Activated T-cell treated with anti-CD3 and anti-CD28 coated beads, Interleukin-2, amount 50 U/mL, for 72 hours (primary cell): ENCODE data around the gene LMX1A. TPM values are rescaled to one million over a fixed set of nuclear protein-coding genes. Genes with fewer than 3 reads are reported as not detected.

Source experiments
- ATAC-seq, 2 donors: fragments of 150-1000 bp; cut with Tn5 transposase; replicated peaks in 1 of 2; 2 replicates each; pipeline ENCODE4 v1.10.0; 2021; ENCODE audit warnings: moderate library complexity in 2 of 2, mild to moderate bottlenecking in 1 of 2
- DNase-seq, 2 donors: peaks; one replicate each; pipeline ENCODE4 v3.0.0; 2021 to 2022; ENCODE audit warnings: mixed read lengths in 1 of 2
- H3K27ac Mint-ChIP-seq: one replicate; pipeline ENCODE4 v1.8.0; 2022; ENCODE audit warnings: mild to moderate bottlenecking, moderate library complexity, mixed read lengths
- H3K27me3 Mint-ChIP-seq: one replicate; pipeline ENCODE4 v1.8.0; 2022; ENCODE audit warnings: low read depth, mixed read lengths
- H3K36me3 Mint-ChIP-seq, 2 donors: one replicate each; pipeline ENCODE4 v1.8.0; 2022; ENCODE audit warnings: mixed read lengths in 2 of 2, mild to moderate bottlenecking in 1 of 2; ENCODE audit not compliant: insufficient read depth in 2 of 2
- H3K4me1 Mint-ChIP-seq: one replicate; pipeline ENCODE4 v1.8.0; 2022; ENCODE audit warnings: low read depth, mixed read lengths
- H3K4me3 Mint-ChIP-seq, 2 donors: one replicate each; pipeline ENCODE4 v1.8.0; 2022; ENCODE audit warnings: mild to moderate bottlenecking in 2 of 2, mixed read lengths in 2 of 2, moderate library complexity in 2 of 2
- H3K9me3 Mint-ChIP-seq, 2 donors: one replicate each; pipeline ENCODE4 v1.8.0; 2022; ENCODE audit warnings: mixed read lengths in 2 of 2
- total RNA-seq, 2 donors: library from RNA; stranded (reverse); gene quantifications; one replicate each; pipeline ENCODE4 v1.2.3, GENCODE V29; 2022

LMX1A gene
- total RNA-seq, 2 donors from 2014 or later = not detected

GRCh38 chr1:165191087-165191486 is 165.4 kb downstream of the LMX1A start:
- no peak overlapping the region for H3K4me3 Mint-ChIP-seq

GRCh38 chr1:165189913-165190312 is 166.6 kb downstream of the LMX1A start:
- DNase-seq (no peak), ATAC-seq (no peak)

More at GRCh38 chr1:165191087-165191486, 165.4 kb downstream of the LMX1A start:
- ATAC-seq (no peak), DNase-seq (no peak)
- no peaks in the 10 kb centered on the region for H3K4me1 Mint-ChIP-seq
- no peaks in the 10 kb centered on the region for H3K36me3 Mint-ChIP-seq
- no peaks in the 10 kb centered on the region for H3K27me3 Mint-ChIP-seq
- H3K9me3 Mint-ChIP-seq = peaks cover 0 to 2% of the 10 kb centered on the region in 2 donors
- no peak overlapping the region for H3K27ac Mint-ChIP-seq

GRCh38 chr1:165189011-165189410 is 167.5 kb downstream of the LMX1A start:
- ATAC-seq (no peak), DNase-seq (no peak)
- Mint-ChIP-seq H3K4me3 (no peak overlapping the region), H3K36me3 (no peaks in the 10 kb centered on the region), H3K4me1 (no peaks in the 10 kb centered on the region), H3K27ac (no peak overlapping the region), H3K9me3 (peaks cover 2% of the 10 kb centered on the region in 2 donors), H3K27me3 (no peaks in the 10 kb centered on the region)

More at GRCh38 chr1:165189913-165190312, 166.6 kb downstream of the LMX1A start:
- no peak overlapping the region for H3K27ac Mint-ChIP-seq
- no peaks in the 10 kb centered on the region for H3K4me1 Mint-ChIP-seq
- no peaks in the 10 kb centered on the region for H3K36me3 Mint-ChIP-seq
- no peak overlapping the region for H3K4me3 Mint-ChIP-seq
- peaks cover 0 to 2% of the 10 kb centered on the region in 2 donors for H3K9me3 Mint-ChIP-seq
- no peaks in the 10 kb centered on the region for H3K27me3 Mint-ChIP-seq

GRCh38 chr1:165187031-165188009 is 169.2 kb downstream of the LMX1A start:
- ATAC-seq (no peak), DNase-seq (no peak)
- H3K9me3 Mint-ChIP-seq = peaks cover 3 to 5% of the 10 kb centered on the region in 2 donors

GRCh38 chr1:165185161-165185889 is 171.2 kb downstream of the LMX1A start:
- H3K4me1 Mint-ChIP-seq = no peaks in the 10 kb centered on the region
- H3K4me3 Mint-ChIP-seq = no peak overlapping the region
- DNase-seq = no peak
- H3K36me3 Mint-ChIP-seq = peaks cover 2 to 4% of the 10 kb centered on the region in 2 donors
- H3K9me3 Mint-ChIP-seq = peaks cover 3 to 6% of the 10 kb centered on the region in 2 donors
- ATAC-seq = no peak
- no peaks in the 10 kb centered on the region for H3K27me3 Mint-ChIP-seq
- no peak overlapping the region for H3K27ac Mint-ChIP-seq

More at GRCh38 chr1:165187031-165188009, 169.2 kb downstream of the LMX1A start:
- no peak overlapping the region for H3K4me3 Mint-ChIP-seq
- H3K36me3 Mint-ChIP-seq = peaks cover 1% of the 10 kb centered on the region in 2 donors
- H3K27ac Mint-ChIP-seq = no peak overlapping the region
- H3K4me1 Mint-ChIP-seq = no peaks in the 10 kb centered on the region
- no peaks in the 10 kb centered on the region for H3K27me3 Mint-ChIP-seq

- no peaks in the 10 kb centered on the region for H3K4me1 Mint-ChIP-seq
- H3K9me3 Mint-ChIP-seq = peaks cover 3 to 6% of the 10 kb centered on the region in 2 donors
- DNase-seq = no peak
- H3K36me3 Mint-ChIP-seq = peaks cover 2 to 4% of the 10 kb centered on the region in 2 donors
- H3K4me3 Mint-ChIP-seq = no peak overlapping the region
- H3K27me3 Mint-ChIP-seq = peaks cover 3% of the 10 kb centered on the region
- ATAC-seq = no peak
- no peak overlapping the region for H3K27ac Mint-ChIP-seq
These were observed 173.5 kb downstream of the LMX1A start for GRCh38 chr1:165182975-165183374.

GRCh38 chr1:165179306-165179705 is 177.2 kb downstream of the LMX1A start:
- no peak overlapping the region for H3K4me3 Mint-ChIP-seq
- peaks cover 3 to 7% of the 10 kb centered on the region in 2 donors for H3K9me3 Mint-ChIP-seq
- H3K4me1 Mint-ChIP-seq = no peaks in the 10 kb centered on the region
- peaks cover 2 to 4% of the 10 kb centered on the region in 2 donors for H3K36me3 Mint-ChIP-seq
- no peak overlapping the region for H3K27ac Mint-ChIP-seq
- H3K27me3 Mint-ChIP-seq = peaks cover 4% of the 10 kb centered on the region
- ATAC-seq (no peak), DNase-seq (no peak)

GRCh38 chr1:165174491-165174890 is 182.0 kb downstream of the LMX1A start:
- Mint-ChIP-seq H3K9me3 (peaks cover 2% of the 10 kb centered on the region in 2 donors), H3K36me3 (no peaks in the 10 kb centered on the region), H3K27ac (no peak overlapping the region), H3K27me3 (peaks cover 4% of the 10 kb centered on the region), H3K4me1 (no peaks in the 10 kb centered on the region), H3K4me3 (no peak overlapping the region)
- ATAC-seq (no peak), DNase-seq (no peak)

GRCh38 chr1:165173818-165174217 is 182.7 kb downstream of the LMX1A start:
- H3K4me3 Mint-ChIP-seq = no peak overlapping the region
- peaks cover 9% of the 10 kb centered on the region for H3K27me3 Mint-ChIP-seq
- no peak overlapping the region for H3K27ac Mint-ChIP-seq
- no peak for ATAC-seq
- peaks cover 2% of the 10 kb centered on the region in 2 donors for H3K9me3 Mint-ChIP-seq
- DNase-seq = no peak
- no peaks in the 10 kb centered on the region for H3K4me1 Mint-ChIP-seq
- no peaks in the 10 kb centered on the region for H3K36me3 Mint-ChIP-seq

GRCh38 chr1:165173409-165173808 is 183.1 kb downstream of the LMX1A start:
- Mint-ChIP-seq H3K9me3 (peaks cover 2% of the 10 kb centered on the region in 2 donors), H3K4me3 (no peak overlapping the region), H3K4me1 (no peaks in the 10 kb centered on the region), H3K36me3 (no peaks in the 10 kb centered on the region), H3K27me3 (peaks cover 12% of the 10 kb centered on the region), H3K27ac (no peak overlapping the region)
- DNase-seq = no peak
- ATAC-seq = no peak

GRCh38 chr1:165172666-165173065 is 183.8 kb downstream of the LMX1A start:
- ATAC-seq (no peak), DNase-seq (no peak)
- Mint-ChIP-seq H3K9me3 (peaks cover 2% of the 10 kb centered on the region in 2 donors), H3K27me3 (peaks cover 8% of the 10 kb centered on the region), H3K36me3 (no peaks in the 10 kb centered on the region), H3K4me3 (no peak overlapping the region), H3K27ac (no peak overlapping the region), H3K4me1 (no peaks in the 10 kb centered on the region)

- Mint-ChIP-seq H3K9me3 (peaks cover 2% of the 10 kb centered on the region in 2 donors), H3K27me3 (peaks cover 8% of the 10 kb centered on the region), H3K27ac (no peak overlapping the region), H3K36me3 (no peaks in the 10 kb centered on the region), H3K4me3 (no peak overlapping the region), H3K4me1 (no peaks in the 10 kb centered on the region)
- DNase-seq = no peak
- ATAC-seq = no peak
These were observed 186.8 kb downstream of the LMX1A start for GRCh38 chr1:165169729-165170128.

- no peak for DNase-seq
- ATAC-seq = no peak
- H3K36me3 Mint-ChIP-seq = no peaks in the 10 kb centered on the region
- H3K27ac Mint-ChIP-seq = no peak overlapping the region
- H3K27me3 Mint-ChIP-seq = peaks cover 8% of the 10 kb centered on the region
- H3K4me3 Mint-ChIP-seq = no peak overlapping the region
- no peaks in the 10 kb centered on the region for H3K4me1 Mint-ChIP-seq
- H3K9me3 Mint-ChIP-seq = peaks cover 0 to 2% of the 10 kb centered on the region in 2 donors
These were observed 187.5 kb downstream of the LMX1A start for GRCh38 chr1:165169028-165169427.
